HG02973 (cell line): Measurements from ENCODE around the gene DNMT3A.
A peak's percentile ranks its signal among the peaks of the same experiment; 100 is the strongest.

Source experiments
- ATAC-seq: cut with Tn5 transposase; IDR thresholded peaks from one replicate; pipeline ENCODE4 v1.9.1; 2021; ENCODE audit warnings: moderate library complexity; ENCODE audit not compliant: unreplicated experiment

Gene DNMT3A

DNA sequence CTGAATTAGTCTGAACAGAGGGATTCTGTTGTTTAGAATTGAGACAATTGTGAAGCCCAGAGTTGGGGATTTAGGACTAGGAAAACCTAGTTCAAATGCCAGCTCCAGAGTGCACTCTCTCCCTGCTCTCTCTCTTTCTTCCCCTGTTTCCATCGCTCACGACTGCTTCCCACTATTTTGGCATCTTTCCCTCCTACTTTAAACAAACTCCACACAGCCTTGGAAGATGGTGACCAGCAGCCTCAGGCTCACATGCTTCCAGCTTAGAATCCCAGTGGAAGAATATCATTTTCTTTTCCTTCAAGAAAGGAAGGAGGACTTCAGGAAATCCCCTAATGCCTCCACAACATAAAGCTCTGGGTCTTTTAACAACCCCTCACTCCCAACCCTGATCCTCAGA is 6.1 kb upstream of the DNMT3A start:
- no peak for ATAC-seq

DNA sequence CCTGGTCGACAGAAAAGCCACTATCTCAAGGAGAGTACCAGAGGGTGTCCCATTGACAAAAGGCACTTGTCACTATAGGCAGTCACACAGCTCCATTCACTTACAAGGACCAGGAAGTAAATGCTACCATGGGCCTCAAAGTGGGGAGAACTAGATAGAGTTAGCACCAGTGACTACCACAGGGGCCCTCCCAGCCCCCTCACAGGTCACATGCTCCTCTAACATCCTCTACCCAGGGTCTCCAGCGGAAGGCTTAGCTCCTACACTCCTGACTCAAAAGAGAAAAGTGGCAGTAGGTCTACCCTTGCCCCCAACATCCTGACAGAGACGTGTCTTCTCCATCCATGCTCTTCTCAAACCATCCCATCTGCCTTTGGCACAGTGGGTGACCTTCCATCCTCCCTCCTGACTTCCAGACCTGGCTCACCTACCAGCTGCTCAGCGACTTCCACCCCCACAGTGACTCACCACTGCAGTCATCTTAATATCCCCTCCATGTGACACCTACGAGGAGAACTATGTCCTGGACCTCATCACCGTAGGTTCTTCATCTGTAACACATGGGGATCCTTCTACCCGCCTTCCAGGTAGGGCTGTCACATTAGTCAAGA is 5.6 kb upstream of the DNMT3A start:
- ATAC-seq = no peak

DNA sequence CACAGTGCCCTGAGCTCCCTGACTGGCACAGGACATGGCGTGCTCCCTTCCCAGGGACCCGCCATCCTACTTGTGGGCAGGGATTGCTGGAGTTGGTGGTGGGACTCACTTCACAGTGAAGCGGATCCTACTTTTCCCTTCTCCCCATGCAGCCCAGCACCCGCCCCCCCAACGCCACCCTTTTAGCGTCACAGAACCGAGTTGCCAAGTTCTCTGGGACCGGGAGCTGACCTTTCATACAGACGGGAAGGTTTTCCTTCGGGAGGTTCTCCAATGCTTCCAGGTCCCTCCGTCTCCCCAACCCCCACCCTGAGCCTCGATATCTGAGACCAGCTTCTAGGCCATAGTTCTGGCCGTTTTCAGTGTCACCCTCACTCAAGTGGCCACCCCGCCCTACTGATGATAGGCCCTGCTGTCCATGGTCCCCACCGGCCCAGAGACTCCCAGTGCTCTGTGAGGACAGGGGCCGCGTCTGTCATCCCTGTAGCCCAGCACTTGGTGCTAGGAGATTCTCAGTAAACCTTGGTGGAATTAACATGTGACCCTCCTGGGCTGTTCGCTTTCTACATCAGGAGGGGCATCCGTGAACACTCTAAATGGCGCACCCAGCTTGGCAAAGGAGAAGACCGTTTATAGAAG is 1.6 kb upstream of the DNMT3A start:
- no peak for ATAC-seq

DNA sequence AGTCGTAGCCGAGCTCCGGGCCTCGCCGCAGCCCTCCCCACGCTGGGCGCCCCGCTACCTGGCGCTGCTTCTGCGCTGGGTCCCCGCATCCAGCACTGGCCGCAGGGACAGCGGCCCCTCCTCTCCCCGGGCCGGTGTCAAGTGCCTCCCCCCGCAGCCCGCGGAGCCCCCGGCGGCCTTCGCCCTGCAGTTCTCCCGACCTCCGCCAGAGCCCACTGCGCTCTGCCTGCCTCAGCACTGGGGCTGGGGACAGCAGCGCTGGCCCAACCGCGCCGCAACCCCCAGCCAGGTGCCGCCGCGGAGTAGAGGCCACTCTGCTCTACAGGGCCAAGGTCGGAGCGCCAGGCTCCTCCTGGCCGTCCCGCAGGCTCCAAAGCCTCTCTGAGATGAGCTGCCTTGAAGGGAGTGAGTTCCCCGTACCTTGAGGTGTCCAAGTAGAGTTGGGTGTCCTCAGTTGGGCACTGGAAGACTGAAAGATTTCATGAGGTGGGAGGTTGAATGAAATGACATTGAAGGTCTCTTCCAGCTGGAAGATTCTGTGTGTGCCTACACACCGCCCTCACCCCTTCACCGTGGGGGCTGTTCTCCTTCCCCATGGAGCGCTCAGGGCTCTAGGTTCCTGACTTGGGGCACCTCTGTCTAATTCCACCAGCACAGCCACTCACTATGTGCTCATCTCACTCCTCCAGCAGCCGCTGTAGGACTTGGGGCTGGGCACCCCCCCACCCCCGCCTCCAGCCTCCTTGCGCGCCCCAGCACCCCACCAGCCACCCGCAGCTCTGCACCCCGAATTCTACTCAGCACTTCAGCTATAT is 854 bp upstream of the DNMT3A start:
- peak; percentile 75 for ATAC-seq

DNA sequence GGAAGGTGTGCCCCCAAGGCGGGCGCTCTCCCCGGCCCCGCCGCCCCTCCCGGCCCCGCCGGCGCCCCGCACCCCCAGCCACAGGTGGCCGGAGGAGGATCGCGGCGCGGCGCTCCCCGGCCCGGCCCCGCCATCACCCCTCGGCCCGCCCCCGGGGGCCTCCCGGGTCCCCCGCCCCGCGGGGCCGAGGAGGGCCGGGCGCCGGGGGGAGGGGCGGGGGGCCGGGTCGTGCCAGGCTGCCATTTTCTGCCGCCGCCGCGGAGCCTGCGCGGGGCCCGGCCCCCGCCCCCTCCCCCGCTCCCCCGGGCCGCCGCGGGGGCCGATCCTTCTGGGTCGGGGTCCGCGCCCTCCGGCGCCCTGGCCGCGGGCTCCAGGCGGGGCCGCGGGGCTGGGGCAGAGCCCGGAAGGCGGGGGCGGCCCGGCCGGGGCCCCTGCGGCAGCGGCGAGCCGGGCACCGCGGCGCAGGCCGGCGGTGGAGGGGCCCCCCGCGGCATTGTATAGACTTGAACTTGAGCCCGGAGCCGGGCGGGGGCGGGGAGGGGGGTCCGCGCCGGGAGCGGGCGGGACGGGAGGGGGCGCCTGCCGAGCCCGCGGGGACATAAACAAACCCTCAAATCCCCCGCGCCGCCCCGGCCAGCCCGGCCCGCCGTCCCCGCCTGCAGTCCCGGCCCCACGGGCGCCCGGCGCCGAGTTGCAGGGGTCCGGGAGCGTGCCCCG is 556 bp downstream of the DNMT3A start:
- ATAC-seq = no peak

DNA sequence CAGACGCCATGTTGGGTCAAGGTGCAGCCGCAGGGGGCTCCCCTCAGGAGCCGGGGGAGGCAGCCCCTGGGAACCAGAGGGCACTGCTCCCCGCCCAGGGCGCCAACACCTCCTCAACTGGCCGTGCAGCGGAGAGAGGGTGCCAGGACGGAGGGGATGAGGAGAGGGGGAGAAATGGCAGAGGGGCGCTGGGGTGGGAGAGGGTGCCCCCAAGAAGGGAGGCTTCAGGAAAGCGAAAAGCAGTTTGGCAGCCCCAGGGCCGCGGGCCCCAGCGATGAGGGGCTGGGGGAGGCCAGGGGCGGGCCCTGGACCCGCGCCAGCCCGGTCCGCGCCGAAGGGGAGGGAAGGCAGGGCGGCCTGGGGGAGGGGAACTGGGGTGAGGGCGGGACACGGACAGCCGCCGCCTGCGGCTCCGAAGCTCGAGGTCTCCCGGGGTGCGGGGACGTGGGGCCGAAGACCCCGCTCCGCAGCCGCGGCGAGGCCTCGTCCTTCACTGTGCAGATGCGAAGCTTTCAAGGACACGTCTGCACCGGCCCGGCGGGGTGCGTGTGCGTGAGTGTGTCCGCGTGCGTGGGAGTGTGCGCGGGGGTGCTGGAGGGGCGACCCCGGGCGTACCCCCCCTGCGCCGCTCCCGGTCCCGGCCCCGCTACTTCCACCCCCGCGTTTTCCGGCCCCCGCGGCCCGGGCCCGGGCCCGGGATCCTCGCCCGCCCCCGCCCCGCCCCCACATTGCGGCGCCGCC is 1.4 kb downstream of the DNMT3A start:
- ATAC-seq = no peak

DNA sequence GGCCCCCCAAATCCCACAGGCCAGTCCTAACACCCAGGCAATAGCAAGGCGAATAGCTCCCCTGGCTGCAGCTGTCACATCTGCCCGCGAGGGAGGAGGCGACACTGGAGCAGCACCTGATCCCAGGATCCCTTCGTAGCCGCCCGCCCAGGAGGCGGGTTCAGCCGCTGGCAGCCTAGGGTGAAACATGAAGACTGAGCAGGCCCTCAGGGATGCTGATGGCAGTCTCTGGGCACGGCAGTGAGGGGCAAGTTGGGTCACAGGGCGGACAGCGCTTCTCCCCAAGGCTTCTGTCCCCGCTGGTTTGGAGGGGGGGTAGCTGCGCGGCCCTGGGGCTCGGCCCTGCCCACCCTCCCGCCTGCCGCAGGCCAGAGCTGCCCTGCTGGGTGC is 1.9 kb downstream of the DNMT3A start:
- no peak for ATAC-seq

DNA sequence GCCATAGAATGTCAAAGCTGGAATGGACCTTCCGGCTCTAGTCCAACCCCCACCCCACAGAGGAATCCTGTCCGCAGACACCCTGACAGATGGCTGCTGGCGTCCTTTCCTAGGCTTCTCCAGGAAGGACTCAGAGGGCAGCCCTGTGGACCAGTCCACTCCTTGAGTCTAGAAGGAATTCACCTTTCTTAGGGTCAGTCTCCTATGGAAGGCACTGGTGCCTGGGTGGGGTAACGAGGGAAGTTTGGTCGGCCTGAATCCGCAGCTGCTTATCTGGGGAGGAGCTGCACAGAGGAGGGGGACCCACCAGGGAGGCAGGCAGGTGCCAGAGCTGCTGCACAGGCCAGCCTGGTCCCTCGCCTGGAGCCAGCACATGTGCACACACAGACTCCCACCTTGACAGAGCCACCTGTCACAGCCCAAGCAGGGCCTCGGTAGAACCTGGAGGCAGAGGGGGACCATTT is 2.5 kb downstream of the DNMT3A start:
- no peak for ATAC-seq

DNA sequence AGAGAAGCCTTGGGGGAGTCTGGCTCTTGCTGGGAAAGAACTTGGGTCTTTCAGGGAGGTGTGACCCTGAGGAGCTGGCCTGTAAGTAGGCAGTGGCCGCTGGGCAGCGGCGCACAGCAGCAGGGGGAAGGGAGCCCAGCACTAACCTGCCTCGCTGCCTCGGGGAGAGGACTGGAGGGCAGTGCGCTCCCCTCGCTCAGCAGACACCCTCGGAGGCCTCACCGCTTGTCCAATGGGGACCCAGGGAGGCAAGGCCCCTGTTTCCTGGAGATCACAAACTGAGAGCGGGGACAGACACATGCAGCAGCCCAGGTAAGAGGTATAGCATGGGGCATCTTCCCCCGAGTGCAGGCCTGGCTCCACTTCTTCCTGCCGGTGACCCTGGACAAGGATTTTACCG is 3.3 kb downstream of the DNMT3A start:
- no peak for ATAC-seq

DNA sequence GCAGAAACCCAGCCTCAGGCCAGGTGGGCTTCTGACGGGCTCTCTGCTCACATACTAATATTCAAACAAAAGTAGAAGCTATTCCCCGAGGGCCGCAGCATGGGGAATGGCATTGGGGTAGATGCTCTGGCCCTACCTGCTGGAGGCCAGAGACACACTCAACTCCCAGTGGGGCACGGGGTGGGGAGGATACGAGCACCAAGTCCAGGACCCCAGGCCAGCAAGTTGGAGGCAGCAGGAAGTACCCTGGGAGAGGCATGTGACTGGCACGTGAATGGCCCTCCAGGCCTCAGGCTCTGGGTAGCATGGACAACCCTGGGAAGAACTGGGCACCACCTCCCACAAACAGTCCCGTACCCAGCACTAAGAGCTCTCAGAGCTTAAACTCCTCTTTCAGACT is 3.8 kb downstream of the DNMT3A start:
- ATAC-seq = no peak

DNA sequence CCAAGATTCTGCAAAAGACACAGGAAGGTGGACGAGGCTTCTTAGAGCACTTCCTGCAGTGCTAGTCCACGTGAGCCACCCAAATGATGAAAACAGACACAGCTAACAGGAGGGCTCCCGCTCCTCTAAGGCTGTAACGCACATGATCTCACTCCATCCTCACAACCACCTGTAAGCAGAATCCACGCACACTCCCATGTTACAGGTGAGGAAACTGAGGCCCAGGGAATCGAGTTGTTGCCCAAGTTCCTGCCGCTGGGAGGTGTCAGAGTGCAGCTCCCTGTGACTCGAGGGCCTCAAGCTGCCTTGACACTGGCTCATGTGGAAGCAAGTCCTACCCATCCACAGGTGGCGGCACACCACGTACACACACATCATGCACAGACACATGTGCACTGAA is 4.4 kb downstream of the DNMT3A start:
- no peak for ATAC-seq

DNA sequence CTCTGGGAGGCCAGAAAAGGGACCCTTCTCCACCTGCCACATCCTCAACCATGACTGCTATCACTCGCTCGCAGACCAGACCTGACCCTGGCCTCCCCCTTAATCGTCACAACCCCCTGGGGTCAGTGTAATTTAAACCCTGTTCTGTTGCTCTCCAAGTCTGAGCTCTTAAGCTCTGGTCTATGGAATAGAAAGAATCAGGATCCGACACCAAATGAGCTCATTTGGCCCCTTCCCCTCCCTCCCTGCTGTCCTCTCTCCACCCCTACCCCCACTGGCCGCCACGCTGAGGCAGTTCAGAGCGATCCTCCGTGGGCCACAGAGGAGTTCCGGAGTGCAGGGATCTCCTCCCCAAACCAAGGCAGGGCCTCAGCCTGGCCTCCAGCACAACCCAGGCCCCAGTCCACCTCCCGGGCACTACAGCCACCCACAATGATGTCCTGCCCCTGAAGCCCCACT is 5.3 kb downstream of the DNMT3A start:
- ATAC-seq = no peak

DNA sequence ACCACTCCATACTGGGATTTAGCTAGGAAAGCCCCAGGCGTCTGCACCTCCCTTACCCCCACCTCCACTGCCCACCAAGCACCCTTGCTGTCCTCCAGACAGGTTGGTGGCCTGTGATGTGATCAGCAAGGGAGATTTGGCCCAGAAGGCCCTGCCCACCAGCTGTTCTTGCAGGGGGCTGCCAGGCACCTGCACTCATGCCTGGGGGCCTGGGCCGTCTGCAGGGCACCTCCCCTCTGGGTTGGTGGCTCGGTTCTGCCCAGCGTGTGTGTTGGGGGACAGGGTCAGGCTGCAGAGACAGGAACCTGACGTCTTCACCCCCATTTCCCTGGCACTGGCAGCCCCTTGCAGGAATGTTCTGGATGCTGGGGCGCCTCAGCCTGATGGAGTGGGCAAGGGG is 5.8 kb downstream of the DNMT3A start:
- ATAC-seq = no peak

DNA sequence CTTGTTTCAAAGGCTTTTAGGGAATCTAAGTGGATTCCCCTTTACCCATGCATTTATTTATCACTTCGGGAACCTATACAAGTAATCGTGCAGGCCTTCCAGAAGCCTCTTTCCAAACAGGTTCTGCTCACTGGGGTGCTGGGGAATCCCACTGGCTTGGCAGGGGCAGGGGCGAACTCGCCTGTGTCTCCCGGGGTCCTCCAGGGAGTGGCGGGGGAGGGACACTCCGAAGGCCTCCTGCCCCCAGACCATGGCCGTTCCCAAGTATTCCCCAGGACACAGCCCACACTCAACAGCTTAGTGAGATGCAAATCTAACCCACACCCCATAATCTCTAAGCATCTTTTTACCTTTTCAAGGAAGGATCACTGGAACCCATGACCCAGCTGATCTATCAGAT is 6.5 kb downstream of the DNMT3A start:
- ATAC-seq = no peak

DNA sequence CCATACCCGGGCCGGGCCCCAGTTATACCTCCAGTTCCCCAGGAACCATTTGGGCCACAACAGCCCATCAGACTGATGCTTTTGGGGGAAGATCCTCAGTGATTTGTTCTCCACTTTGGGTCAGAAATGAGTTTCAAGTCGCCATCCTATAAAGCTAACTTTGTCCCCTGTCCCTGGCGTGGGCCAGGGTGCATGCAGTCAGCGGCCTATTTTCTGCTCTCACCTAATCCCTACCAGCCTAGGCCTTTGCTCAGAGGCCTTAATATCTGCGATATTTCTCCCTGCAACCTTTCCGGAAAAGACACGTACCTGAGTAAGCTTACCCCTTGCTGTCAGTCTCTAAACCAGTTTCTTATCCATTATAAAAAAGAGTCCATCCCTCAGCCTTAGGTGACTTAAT is 7.2 kb downstream of the DNMT3A start:
- no peak for ATAC-seq

DNA sequence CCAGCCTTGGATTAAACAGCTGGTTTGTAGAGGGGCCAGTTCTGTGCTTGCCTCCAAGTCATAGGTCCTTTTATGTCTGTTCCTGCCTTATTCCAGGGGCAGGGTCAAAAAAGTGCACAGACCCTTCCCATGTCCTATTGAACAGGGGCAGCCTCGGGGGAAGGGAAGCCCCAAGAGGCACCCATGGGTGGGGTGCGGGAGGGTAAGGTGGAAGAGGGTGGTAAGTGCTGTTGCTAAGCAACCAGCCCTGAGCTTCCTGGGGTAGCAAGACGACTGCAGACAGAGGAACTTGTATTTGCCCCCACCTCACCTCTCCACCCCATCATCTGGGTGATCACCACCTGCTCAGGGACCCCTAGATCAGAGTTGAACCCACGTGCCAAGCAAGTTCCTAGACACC is 7.7 kb downstream of the DNMT3A start:
- ATAC-seq = no peak

DNA sequence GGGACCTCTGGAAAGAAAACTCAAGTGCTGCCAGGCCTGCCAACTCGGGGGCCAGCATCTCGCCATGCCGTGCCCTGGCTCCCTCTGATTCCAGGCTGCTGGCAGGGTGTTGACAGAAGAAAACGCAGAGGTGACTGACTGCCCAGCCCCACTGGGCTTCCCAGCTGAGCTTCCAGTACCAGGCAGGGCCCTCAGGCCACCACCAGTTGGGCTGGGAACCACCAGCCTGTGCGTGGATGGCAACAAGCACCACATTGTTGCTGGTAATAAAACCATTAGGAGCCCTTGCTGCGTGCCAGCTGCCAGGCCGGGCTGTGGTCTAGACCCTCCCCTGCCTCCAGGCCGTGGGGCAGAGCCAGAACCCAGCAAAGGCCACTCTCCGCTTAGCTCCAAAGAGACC is 9.2 kb downstream of the DNMT3A start:
- ATAC-seq = no peak

DNA sequence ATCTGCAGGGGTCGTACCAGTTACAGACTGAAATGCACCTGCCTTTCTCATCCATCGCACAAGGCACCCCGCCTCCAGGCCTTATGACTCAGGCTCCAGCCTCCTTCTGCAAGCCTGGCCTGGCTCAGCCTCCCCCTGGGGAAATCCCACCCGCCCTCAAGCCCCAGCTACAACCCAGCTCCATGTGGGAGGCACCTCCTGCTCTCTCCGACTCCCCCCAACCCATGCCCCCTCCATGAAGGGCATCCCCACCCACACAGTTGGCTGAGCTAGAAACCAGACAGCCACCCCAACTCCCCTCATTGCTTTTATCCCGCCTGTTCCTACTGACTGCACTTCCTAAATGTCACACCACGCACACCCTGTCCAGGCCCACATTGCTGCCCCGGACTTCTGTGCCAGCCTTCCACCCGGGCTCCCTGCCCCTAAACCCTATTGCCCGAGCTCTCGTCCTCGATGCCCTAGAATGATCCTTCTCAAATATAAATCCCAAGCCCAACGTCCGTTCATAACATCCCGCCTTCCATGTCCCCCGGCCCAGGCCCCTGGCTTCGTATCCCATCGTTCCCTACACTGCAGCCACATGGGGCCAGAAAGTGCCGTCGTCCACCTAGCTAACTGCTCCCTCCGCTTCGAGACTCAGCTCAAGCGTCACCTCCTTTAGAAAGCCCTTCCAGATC is 9.9 kb downstream of the DNMT3A start:
- ATAC-seq = no peak

DNA sequence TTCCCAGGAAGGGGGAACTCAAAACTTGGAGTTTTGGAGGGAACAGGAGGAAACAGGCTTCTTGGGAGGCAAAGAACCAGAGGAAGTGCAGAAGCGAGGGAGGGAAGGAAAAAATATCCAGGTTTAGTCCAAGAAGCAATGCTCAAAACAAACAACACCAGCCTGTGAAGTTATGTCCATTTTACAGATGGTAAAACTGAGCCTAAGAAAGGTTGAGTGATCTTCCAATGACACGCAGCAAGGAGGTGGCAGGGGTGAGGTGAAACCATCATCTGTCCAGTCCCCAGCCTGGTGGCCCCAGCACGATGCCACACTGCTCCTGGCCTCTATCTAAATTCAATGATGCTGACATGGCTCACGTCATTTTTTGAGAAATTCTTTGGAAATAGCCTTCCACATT is 10.8 kb downstream of the DNMT3A start:
- ATAC-seq = no peak

DNA sequence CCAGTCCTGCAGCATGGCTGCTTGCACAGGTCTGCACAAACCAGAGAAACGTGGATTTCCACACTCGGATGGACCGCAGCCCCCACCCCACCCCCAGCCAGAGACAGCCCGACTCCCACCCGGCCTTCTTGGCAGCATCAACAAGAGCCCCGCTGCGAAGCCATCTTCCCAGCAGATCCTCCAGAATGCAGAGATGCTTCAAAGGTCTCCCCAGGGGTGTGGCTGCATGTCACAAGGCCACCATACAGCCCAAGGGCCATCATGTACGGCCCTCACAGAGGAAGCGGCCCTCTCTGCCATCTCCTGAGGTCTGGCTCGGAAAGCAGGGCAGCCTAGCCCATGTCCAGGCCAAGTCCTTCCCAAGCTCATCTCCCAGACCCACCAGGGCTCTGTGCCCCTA is 11.5 kb downstream of the DNMT3A start:
- no peak for ATAC-seq
